CD4-positive, alpha-beta T cell treated with Interleukin-15 for 1 hour (primary cell): ENCODE data around the gene DNAJC15.

Experiments
- DNase-seq: peaks from one replicate; pipeline ENCODE4 v3.0.0-alpha.2; 2020

The DNAJC15 gene

DNA sequence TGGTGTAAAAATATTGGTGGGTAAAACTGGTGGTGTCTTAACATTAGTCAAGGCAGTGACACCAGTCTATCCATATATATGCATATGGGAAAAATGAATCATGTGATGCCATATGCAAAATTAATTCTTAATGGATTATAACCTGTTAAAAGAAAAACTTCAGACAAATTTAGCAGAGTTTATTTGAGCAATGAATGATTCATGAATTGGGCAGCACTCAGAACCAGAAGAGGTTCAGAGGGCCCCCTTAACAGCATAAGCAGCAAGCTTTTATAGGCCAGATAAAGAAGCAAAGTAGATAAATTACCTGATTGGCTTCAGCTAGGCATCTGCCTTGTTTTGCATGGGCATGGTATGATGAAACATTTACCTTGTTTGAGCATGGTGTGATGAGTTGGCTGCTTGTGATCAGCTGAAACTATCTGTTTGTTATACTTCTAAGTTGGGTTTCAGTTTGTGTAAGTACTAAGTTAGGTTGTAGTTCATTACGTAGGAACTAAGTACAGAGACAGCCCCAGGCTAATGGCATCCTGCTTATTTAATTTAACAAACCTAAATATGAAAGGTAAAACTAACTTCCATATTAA, 66.6 kb downstream of the DNAJC15 start:
- DNase-seq = no peak

DNA sequence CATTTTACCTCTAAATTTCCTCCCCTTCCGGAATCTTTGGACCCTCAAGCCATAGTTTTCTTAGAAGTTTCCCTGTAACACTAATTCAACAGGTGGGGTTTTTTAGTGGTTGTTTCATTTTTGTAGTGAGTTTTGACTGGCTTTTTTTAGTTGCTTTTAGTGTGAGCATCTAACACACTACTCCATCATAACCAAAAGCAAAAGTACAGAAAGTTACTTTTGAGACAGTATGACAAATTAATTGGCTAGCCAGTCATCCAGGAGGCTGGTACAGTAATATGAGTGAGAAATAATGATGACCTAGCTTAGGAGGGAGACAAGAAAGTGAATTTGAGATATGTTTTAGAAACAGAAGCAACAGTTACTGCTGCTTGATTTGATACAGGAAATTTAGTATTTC, 71.5 kb downstream of the DNAJC15 start:
- DNase-seq = no peak

- no peak for DNase-seq
These were observed 72.7 kb downstream of the DNAJC15 start for GRCh38 chr13:43095771-43096719.

DNA sequence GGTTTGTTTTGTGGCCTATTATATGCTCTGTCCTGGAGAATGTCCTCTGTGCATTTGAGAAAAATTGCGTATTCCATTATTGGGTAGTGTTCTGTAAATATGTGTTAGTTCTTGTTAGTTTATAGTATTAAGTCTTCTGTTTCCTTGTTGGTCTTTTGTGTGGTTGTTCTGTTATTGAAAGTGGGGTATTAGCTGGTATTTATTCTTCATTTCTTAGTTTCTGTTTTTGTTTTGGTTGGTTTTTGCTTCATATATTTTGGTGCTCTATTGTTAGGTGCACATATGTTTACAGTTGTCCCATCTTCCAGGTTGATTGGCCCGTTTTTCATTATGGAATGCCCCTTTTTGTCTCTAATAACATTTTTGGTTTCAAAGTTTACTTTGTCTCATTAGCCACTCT, 77.3 kb downstream of the DNAJC15 start:
- no peak for DNase-seq

GRCh38 chr13:43102304-43102703, 78.9 kb downstream of the DNAJC15 start:
- DNase-seq = no peak

- DNase-seq = no peak
These were observed 84.4 kb downstream of the DNAJC15 start for GRCh38 chr13:43107780-43108179.

DNA sequence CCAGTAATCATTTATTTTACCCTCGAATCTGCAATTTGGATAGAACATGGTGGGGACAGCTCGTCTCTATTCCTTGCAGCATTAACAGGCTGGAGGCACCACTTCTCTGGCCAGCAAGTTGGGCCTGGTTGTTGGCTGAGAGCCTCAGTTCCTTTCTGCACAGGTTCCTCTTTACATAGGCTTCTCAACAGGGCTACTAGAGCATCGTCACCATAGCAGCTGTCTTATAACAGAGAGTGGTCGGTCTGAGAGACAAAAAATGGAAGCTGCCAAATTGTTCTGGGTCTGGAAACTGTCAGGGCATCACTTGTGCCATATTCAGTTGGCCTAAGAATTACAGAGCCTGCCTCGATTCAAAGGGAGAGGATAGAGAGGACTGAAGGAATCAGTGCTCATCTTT, 86.7 kb downstream of the DNAJC15 start:
- DNase-seq = no peak

DNA sequence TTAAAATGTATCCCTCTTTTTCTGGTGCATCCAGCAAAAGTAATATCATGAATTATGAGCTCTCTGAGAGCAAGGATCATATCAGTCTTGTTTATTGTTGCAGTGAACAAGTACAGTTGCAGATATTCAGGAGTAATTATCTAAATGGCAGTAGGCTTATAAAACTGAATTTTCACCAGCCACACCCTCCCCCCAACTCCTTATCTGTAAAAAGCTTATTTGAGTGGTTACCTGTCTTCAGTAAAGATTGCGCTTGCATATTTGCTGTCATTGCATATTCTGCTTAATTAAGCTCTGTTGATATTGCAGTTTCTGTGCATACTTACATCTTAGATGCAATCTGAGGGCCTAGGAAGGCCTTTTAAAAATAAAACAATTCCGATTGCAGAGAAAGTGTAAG, 87.3 kb downstream of the DNAJC15 start:
- DNase-seq = no peak

- DNase-seq = no peak
These were observed 88.4 kb downstream of the DNAJC15 start for GRCh38 chr13:43111559-43112400.

GRCh38 chr13:43113603-43114002, 90.2 kb downstream of the DNAJC15 start:
- no peak for DNase-seq

DNA sequence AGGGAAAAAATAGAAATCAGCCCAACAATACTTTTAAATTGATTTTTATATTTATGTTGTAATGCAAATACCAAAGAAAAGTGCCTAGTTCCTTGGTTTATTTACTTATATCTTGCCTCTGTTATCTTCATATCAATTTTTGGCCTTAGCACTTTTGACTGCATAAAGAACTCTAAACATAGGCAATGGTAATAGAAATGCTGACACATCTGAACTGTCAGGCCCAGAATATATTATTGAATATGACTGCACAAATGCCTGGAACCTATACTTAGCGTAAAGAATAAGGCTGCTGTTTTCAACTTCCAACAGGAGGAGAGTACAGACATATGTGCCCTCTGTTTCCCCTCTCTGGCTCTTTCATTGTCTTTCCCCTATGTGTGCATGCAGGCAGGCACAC, 91.1 kb downstream of the DNAJC15 start:
- DNase-seq = no peak

DNA sequence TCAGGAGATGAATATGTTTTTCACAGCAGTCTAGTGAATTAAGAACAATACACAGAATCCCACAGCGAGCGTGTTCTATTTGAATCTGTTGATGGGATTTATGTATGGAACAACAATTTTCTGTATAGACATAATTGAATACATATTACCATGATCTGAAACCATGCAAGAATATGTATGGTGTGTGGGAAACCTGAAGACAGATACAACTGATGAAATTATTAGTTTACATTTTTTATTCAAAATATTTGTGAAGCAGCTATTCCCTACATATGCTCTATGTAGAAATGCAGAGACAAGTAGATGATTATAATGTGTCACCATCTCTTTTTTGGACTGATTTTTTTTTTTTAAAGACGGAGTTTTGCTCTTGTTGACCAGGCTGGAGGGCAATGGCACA, 91.8 kb downstream of the DNAJC15 start:
- DNase-seq = no peak

- DNase-seq = no peak
These were observed 92.9 kb downstream of the DNAJC15 start for GRCh38 chr13:43116242-43116641.

DNA sequence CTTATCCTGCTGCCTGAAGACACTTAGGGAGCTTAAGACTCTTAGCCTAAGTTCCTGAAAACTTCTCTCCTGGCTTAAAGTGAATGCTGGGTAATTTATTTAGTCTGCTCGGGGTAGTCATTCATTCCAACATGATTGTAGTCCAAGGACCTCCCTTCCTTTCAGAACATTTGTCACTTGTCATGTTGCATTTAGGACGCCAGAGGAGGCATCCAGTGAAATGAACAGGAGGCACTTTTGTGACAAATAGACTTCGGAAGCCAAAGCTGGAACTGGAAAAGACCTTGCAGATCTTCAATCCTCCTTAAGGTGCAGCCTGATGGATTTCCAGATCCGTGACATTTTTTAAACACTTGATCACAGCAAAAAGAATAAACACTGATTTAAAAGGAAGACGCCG, 95.1 kb downstream of the DNAJC15 start:
- DNase-seq = no peak

DNA sequence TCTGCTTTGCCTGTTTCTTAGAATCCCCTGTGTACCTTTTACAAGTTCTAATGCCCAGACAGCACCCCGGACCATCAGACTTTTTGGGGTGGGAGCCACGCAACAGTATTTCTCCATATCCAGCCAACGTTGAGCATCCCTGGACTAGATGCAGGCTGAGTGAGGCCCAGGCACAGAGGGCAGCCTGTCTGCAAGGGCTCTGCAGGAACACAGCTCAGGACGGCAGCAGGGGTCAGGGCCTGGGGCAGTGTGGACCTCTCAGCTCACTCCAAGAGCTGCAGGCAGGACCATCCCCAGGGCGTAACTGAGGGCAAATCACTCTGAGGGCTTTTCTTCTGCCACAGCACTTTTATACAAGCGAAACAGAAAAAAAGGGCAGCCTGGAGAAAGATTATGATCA, 95.8 kb downstream of the DNAJC15 start:
- no peak for DNase-seq

GRCh38 chr13:43122791-43123190, 99.4 kb downstream of the DNAJC15 start:
- no peak for DNase-seq

DNA sequence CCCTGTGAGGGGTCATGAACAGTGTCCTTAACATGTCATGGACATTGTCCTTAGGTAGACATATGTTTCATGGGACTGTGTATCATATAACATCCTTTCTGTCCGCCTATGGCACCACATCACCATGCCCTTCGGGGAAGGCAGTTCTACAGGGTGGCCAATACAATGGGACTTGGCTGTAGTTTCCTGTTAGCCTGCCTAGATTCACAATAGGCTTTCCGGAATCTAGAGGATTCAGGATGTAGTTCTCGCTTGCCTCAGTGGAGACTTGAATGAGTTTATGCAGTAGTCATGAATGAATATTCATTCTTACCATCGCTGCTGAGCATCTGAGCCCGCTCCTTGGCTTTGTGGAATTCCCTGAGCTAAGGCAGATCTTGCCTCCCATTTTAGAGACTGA, 100.5 kb downstream of the DNAJC15 start:
- DNase-seq = no peak

DNA sequence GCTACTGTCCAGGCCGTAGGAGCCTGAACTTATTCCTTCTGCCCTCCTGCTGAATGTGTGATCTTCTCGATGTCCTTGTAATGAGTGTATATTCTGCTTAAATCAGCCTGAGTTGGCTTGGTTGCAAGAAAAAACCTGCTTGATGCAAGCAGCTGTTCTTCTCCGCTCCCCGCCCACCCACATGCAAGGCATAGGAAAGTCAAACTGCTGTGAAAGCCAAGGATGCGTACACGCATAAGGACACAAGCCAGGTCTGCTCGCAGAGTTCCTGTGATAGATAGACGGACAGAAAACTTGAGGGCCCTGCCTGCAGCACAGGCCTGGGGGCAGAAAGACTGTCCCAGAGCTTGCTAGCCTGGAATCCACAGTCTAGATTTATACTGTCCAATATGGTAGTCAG, 101.1 kb downstream of the DNAJC15 start:
- no peak for DNase-seq

DNA sequence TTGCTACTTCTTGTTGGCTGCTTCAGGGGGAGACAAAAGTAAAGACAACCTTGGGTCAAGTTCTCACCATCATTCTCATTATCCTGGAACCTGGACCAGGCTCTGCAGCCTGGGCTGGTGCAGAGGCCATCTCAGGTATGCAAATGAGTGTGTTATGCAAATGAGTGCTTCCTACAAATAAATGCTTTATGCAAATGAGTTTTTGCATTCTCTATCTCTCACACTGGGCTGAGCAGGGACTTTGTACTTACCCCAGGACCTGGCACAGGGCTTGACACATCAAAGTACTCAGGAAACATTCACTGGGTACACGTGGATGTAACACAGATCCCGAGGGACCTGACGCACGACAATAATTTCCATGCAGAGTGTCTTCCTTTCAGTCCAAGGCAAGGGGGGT, 103.0 kb downstream of the DNAJC15 start:
- no peak for DNase-seq

DNA sequence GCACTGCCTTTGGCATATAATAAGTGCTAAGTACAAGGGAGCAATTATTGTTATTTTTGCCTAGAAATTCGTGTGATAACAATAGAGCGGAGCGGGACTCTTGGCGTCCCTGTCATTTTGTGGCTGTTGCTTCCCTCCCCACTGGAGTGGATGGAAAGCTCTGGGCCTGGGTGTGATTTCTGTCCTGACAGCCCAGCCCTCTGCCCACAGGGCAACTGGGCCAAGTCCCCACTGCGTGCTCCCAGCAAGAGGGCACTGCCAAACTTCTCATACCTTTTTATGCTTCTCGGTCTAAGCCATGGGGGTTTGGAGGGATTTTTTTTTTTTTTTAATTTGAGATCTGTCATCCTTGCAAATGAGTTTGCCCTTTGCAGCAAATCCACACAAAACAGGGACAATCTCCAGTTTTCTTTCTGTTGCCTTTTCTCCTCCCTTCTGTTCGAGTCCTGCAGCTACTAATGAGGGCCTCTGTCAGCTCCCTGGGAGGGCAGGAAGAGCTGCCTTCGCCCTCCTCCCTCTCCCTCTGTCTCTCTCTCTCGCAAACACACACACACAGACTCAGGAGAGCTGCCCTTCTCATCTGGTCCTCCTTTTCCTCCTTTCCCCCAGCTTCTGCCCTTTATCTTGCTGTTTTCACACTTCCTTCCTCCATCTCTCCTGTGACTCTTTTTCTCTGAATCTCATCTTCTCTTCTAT, 103.9 kb downstream of the DNAJC15 start:
- no peak for DNase-seq

DNA sequence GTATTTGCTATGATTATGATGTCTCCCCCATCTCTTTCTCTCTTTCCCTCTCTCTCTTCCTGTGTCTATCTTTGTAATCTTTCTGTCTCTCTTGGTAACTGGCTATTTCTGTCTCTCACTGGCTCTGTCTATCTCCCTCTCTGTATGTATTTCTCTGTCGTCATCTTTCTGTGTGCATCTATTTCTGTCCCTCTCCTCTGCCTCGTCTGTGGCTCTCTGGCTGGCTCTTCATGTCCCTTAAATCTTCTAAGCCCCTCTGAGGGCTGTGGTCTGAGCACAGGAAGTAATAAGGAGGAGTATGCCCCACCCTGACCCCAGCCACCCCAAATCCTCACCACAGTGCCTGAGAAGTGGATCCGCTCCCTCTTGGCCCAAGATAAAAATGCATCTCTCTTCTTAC, 104.4 kb downstream of the DNAJC15 start:
- DNase-seq = no peak

GRCh38 chr13:43128504-43128961, 105.1 kb downstream of the DNAJC15 start:
- DNase-seq = no peak

- DNase-seq = no peak
These were observed 105.7 kb downstream of the DNAJC15 start for GRCh38 chr13:43129066-43129465.
